ENCODE measurements around the gene PRXL2B.
A peak's percentile ranks its signal among the peaks of the same experiment; 100 is the strongest.

The PRXL2B gene, protein sequence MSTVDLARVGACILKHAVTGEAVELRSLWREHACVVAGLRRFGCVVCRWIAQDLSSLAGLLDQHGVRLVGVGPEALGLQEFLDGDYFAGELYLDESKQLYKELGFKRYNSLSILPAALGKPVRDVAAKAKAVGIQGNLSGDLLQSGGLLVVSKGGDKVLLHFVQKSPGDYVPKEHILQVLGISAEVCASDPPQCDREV

DNA sequence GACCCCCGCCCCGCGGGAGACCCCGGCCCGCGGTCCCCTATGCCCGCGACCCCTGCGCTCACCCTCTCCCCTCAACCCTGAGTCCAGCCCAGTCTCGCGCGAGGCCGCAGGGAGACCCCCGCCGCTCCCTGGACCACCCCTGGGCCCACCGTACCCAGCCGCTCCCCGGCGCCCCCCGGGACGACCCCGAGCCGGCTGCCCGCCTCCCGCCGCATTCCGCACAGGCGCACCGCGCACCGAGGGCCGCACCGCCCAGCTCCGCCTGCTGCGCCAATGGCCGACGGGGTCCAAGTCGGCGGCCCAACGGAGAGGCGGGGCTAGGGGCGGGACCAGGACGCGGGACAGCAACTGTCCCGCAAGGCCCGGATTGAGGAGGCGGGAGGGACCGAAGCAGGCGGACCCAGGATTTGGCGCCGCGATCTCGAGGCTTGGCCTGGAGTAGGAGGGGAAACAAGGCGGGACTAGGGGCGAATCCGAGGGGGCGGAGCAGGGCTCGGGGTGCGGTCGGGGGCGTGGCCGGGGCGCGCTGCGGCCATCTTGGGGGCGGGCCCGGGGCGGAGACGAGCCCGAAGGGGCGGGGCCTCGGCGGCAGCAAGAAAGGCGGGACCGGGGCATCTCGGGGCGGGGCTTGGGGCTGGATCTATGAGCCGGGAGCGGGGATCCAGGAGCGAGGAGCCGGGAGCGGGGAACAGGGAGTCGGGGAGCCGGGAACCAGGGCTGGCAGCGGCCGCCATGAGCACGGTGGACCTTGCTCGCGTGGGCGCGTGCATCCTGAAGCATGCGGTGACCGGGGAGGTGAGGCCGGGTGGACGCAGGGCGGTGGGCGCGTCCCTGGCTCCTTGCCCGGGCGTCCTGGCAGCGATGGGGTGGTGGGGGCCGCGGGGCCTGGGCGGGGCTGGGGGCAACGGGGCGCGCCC, at the start of gene PRXL2B:
PRXL2B (plus strand) TSS at position 624 of the 917 bp plus-strand sequence; CDS start at position 733, 109 bp downstream.
- peaks cover 11% of the 10 kb centered on the region for H3K36me3 Mint-ChIP-seq
- H3K4me3 Mint-ChIP-seq = peak within 1 kb of the TSS; percentile 90
- H3K4me1 Mint-ChIP-seq = peaks cover 49% of the 10 kb centered on the region
- ATAC-seq = peak; percentile 86
- H3K27me3 Mint-ChIP-seq = no peaks in the 10 kb centered on the region
- peak within 1 kb of the TSS; percentile 85 for H3K27ac Mint-ChIP-seq
- peaks cover 3% of the 10 kb centered on the region for H3K9me3 Mint-ChIP-seq

DNA sequence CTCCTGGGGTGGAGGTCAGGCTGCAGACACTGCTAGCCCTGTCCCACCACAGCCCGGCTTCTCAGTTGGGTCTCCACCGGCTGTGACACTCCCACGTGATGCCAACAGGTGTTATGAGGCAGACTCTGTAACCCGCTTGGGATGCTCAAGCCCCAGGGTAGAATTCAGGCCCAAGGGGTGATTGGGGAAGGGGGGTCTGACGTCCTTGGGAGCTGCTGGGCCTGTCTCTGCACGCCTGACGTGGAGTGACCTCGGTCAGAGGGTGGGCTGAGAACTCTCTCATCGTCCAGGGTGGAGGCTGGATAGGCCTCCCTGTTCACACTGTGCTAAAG, 48.8 kb upstream of the PRXL2B start:
- Mint-ChIP-seq H3K4me1 (peaks cover 6% of the 10 kb centered on the region), H3K27ac (no peak overlapping the region), H3K27me3 (peaks cover 29% of the 10 kb centered on the region), H3K36me3 (no peaks in the 10 kb centered on the region), H3K9me3 (no peaks in the 10 kb centered on the region), H3K4me3 (no peak overlapping the region)
- ATAC-seq = no peak

DNA sequence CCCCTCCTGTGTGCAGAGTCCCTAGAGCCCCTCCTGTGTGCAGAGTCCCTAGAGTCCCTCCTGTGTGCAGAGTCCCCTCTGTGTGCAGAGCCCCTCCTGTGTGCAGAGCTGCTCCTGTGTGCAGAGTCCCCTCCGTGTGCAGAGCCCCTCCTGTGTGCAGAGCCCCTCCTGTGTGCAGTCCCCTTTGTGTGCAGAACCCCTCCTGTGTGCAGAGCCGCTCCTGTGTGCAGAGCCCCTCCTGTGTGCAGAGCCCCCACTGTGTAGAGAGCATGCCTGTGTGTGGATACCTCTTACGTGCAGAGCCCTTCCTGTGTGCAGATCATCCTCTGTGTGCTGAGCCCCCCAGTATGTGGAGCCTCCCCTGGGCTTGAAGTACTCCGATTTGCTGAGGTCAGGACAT, 48.2 kb upstream of the PRXL2B start:
- no peaks in the 10 kb centered on the region for H3K9me3 Mint-ChIP-seq
- H3K27ac Mint-ChIP-seq = no peak overlapping the region
- H3K36me3 Mint-ChIP-seq = no peaks in the 10 kb centered on the region
- ATAC-seq = no peak
- peaks cover 6% of the 10 kb centered on the region for H3K4me1 Mint-ChIP-seq
- no peak overlapping the region for H3K4me3 Mint-ChIP-seq
- H3K27me3 Mint-ChIP-seq = peaks cover 33% of the 10 kb centered on the region

DNA sequence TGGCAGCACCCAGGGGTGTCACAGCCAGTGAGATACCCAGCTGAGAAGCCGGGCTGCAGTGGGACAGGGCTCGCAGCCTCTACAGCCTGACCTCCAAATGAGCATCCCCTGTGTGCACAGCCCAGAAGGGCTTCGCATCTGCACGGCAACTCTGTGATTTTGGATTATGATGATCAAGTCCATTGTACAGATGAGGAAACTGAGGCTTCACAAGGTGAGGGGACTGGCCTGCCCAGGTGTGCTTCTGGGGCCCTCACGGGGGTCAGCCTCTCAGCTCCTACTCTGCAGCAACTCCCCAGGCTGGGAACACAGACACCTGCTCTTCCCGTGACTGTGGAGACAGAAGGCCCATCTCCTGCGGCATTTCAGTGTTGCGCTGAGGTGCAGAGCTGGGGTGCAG, 47.7 kb upstream of the PRXL2B start:
- no peaks in the 10 kb centered on the region for H3K9me3 Mint-ChIP-seq
- H3K27me3 Mint-ChIP-seq = peaks cover 33% of the 10 kb centered on the region
- H3K4me3 Mint-ChIP-seq = no peak overlapping the region
- no peaks in the 10 kb centered on the region for H3K36me3 Mint-ChIP-seq
- H3K4me1 Mint-ChIP-seq = peaks cover 6% of the 10 kb centered on the region
- no peak for ATAC-seq
- no peak overlapping the region for H3K27ac Mint-ChIP-seq

DNA sequence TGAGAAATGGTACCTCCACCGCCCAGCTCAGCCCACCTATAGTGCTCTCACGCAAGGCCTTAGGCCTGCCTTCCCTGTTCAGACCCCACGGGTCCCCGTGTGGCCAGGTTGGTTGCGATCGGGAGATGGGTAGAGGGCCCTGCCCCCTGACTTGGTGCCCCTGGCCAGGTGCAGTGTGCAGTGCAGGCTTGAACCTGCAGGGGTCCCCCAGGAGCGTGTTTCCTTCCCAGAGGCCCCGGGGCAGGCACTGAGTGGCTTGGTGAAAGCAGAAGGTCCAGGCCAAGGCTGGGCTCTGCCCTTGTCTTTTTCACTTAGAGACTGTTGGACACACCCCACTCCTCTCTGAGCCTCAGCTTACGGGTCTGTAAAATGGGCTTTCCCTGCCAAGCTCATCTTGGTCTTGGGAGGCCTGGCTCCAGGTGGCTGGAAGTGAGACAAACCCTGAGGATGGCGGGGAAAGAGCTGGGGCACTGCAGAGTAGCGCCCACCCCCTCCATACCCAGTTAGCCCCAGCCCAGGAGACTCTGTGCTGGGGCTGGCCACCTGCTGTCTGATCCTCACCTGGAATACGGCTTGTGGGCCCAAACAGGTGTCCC, 47.2 kb upstream of the PRXL2B start:
- peaks cover 33% of the 10 kb centered on the region for H3K27me3 Mint-ChIP-seq
- H3K4me1 Mint-ChIP-seq = peaks cover 8% of the 10 kb centered on the region
- H3K4me3 Mint-ChIP-seq = no peak overlapping the region
- no peak for ATAC-seq
- H3K9me3 Mint-ChIP-seq = no peaks in the 10 kb centered on the region
- H3K27ac Mint-ChIP-seq = no peak overlapping the region
- H3K36me3 Mint-ChIP-seq = no peaks in the 10 kb centered on the region

DNA sequence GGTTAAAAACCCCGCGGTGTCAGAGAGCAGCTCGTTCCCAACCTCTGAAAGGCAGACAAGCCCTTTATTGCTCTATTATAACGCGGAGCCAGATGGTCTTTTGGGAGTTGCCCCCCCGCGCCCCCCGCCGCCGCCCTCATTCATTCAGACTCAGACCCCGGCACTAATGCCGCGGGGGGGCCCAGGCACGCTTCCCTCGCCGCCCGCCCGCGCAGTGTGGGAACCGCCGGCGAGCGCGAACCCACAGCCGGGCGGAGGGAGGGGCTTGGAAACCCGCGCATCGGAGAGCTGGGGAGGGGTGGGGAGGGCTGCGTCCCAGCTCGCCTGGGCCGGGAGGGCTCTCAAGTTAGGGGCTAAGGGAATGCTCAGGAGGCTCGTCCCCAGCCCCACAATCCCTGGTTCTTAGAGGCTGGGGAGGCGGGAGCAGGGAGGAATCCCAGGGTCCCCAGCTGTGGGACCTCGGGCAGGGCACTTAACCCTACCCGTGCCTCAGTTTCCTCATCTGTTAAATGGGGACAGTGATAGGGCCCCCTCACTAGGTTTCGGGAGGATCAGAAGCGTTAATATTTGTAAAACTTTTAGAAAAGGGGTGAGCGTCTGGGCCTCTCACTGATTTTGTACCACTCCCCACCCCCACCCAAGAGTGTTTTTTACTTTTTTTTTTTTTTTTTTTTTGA, 45.6 kb upstream of the PRXL2B start:
- Mint-ChIP-seq H3K4me1 (peaks cover 24% of the 10 kb centered on the region), H3K9me3 (no peaks in the 10 kb centered on the region), H3K4me3 (no peak overlapping the region), H3K27me3 (peaks cover 32% of the 10 kb centered on the region), H3K36me3 (no peaks in the 10 kb centered on the region), H3K27ac (no peak overlapping the region)
- no peak for ATAC-seq

DNA sequence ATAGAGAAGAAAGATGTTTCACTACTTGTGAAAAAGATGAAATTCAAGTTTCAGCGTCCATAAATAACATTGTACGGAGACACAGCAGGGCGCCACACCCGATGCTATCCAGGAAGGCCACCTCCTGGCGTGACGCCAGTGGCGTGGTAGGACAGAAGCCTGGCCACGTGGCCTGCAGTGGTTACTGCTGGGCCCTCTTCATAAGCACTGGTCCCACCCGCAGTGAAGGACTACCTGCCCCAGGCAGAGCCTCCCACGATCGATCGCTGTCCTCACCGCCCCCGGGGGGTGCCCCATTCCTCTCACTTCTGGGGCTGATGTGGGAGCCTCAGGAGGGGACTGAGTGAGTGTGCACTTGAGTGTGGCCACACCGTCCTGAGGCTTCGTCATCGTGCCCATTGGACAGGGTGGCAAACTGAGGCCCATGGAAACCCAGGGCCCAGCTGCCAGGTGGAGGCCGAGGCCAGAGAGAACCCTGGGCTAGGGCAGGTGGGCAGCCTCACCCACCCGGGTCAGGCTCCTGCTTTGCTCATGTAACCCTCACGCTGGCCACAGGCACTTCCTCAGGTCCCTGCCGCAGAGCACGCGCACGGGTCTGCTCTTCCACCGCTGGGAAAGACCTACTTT, 44.8 kb upstream of the PRXL2B start:
- H3K27ac Mint-ChIP-seq = no peak overlapping the region
- no peaks in the 10 kb centered on the region for H3K9me3 Mint-ChIP-seq
- peaks cover 24% of the 10 kb centered on the region for H3K4me1 Mint-ChIP-seq
- H3K36me3 Mint-ChIP-seq = no peaks in the 10 kb centered on the region
- no peak overlapping the region for H3K4me3 Mint-ChIP-seq
- ATAC-seq = no peak
- H3K27me3 Mint-ChIP-seq = peaks cover 25% of the 10 kb centered on the region

DNA sequence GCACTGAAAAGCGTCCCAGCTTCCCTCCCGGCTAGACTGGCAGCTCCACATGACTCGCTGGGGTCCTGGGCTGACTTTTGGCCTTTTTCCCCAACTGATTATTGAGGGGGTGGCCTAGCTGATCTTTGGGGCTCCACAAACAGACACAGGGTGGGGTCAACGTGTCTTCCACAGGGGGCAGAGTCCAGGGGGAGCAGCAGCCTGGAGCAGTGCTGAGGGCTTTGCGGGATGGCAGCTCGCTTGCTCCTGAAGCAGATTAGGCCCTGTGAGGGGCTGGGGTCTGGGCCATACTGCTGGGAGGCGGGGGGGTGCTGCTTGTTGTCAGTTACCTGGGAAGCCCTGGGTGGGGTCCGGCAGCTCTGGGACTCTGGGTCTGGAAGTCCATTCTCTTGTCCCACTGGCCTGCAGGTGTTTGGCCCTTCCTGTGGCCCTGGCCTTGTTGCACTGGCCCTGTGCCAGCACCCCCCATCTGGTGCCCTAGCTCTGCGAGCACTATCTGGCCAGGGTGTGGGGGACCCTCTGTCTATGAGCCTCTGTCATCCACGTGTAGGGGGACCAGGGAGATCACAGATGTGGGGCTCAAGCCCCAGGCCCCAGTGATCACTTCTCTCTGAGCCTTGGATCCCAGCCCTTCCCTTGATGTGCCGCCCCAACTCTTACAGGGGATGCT, 44.2 kb upstream of the PRXL2B start:
- H3K36me3 Mint-ChIP-seq = no peaks in the 10 kb centered on the region
- peaks cover 24% of the 10 kb centered on the region for H3K4me1 Mint-ChIP-seq

DNA sequence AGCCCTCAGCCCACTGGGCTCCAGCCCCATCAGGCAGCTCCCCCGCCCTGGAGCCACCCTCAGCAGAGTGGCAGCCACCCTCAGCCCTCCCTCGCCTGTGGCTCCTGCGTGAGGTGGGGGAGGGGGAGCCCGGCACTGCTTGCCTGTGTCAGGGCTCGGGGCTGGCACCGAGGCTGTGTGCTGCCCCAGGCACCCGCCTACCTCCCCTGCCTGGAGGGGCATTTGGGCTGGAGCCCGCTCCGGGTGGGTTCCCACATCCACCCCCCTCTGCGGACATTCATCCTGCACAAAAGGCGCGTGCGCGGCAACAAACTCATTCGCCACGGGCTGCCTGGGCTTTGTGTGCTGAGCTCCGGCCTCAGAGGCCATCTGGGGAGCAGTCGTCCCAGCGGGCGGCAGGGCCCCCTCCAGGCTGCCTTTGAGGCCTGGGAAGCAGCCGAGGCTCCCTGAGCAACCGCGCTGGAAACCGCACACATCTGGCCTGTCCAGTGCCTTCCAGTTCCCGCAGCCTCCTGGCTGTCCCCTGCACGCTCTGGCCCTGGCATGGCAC, 43.0 kb upstream of the PRXL2B start:
- H3K36me3 Mint-ChIP-seq = no peaks in the 10 kb centered on the region
- no peak overlapping the region for H3K4me3 Mint-ChIP-seq
- peaks cover 25% of the 10 kb centered on the region for H3K27me3 Mint-ChIP-seq
- no peaks in the 10 kb centered on the region for H3K9me3 Mint-ChIP-seq
- peaks cover 36% of the 10 kb centered on the region for H3K4me1 Mint-ChIP-seq
- no peak overlapping the region for H3K27ac Mint-ChIP-seq
- no peak for ATAC-seq

More for the DNA sequence above, 44.2 kb upstream of the PRXL2B start:
- ATAC-seq = no peak
- Mint-ChIP-seq H3K9me3 (no peaks in the 10 kb centered on the region), H3K27me3 (peaks cover 25% of the 10 kb centered on the region), H3K4me3 (no peak overlapping the region), H3K27ac (no peak overlapping the region)

DNA sequence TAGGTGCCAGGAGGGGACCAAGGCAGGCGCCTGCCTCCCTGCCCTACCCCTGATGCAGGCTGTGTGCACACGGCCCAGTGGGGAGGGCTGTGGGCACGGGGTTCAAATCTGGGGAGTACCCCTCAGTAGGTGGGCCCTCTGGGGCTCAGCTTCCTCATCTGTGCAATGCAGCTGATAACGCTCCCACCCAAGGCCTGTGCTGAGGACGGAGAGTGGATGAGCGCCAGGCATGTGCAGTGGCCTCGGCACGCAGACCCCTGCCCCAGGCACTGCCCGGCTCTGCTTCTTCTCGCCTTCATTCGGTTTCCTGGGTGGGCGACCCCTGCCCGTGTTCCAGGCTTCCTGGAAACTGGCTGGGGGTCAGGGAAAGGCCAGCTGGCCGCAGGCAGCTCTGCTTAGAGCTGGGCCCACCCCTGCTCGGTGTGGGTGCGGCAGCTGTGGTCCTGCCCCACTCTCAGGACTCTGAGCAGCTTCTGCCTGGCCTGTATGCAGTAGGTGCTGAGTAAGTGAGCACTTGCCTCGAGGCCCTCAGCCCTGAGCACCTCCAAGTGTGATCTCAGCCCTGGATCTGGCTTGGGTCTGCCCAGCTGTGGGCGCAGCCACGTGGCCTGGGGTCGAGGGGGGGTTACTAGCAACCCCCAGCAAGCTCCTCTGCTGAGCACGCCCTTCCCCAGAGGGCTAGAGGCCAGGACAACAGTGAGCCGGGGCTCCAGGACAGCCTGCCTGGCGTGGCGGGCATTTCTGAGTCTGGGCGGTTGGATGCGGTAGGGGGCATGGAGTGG, 42.3 kb upstream of the PRXL2B start:
- Mint-ChIP-seq H3K4me3 (no peak overlapping the region), H3K27ac (no peak overlapping the region), H3K27me3 (peaks cover 25% of the 10 kb centered on the region), H3K9me3 (no peaks in the 10 kb centered on the region), H3K36me3 (no peaks in the 10 kb centered on the region), H3K4me1 (peaks cover 43% of the 10 kb centered on the region)
- no peak for ATAC-seq

DNA sequence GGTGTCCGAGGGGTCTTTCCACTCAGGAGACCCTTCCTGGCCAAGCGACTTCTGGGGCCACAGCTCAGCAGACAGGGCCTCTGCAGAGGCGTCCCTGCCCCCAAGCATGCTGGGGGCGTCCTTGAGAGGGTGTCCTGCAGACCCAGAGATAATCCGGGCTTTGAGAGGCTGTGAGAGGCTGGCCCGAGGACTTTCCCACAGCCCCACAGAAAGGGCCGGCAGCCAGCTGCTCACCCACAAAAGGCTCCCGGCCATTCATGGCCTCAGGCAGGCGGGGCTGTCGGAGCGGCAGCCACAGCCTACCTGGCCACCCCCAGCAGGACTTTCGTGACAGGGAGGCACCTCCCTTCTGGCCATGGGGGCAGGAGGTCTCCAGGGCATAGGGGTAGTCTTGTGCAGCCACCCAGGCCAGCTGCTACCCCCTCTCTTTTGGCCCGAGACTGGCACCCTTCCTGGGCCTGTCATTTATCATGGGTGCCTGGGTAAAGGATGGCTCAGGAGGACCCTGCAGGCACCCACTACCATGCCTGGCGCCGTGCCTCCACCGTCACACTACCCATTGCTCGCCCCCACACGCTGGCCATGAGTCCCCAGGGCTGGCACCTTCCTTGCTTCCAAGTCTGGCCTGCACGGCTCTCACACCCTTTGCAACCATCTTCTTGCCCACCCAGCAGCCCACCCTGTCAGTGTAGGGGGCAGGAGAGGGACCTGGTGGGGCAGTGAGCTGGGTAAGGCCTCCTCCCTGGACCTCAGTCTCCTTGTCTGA, 41.5 kb upstream of the PRXL2B start:
- peaks cover 50% of the 10 kb centered on the region for H3K4me1 Mint-ChIP-seq
- H3K27ac Mint-ChIP-seq = no peak overlapping the region
- no peak for ATAC-seq
- H3K9me3 Mint-ChIP-seq = no peaks in the 10 kb centered on the region
- no peaks in the 10 kb centered on the region for H3K36me3 Mint-ChIP-seq
- H3K27me3 Mint-ChIP-seq = peaks cover 25% of the 10 kb centered on the region
- peak overlapping the region; percentile 76 for H3K4me3 Mint-ChIP-seq

DNA sequence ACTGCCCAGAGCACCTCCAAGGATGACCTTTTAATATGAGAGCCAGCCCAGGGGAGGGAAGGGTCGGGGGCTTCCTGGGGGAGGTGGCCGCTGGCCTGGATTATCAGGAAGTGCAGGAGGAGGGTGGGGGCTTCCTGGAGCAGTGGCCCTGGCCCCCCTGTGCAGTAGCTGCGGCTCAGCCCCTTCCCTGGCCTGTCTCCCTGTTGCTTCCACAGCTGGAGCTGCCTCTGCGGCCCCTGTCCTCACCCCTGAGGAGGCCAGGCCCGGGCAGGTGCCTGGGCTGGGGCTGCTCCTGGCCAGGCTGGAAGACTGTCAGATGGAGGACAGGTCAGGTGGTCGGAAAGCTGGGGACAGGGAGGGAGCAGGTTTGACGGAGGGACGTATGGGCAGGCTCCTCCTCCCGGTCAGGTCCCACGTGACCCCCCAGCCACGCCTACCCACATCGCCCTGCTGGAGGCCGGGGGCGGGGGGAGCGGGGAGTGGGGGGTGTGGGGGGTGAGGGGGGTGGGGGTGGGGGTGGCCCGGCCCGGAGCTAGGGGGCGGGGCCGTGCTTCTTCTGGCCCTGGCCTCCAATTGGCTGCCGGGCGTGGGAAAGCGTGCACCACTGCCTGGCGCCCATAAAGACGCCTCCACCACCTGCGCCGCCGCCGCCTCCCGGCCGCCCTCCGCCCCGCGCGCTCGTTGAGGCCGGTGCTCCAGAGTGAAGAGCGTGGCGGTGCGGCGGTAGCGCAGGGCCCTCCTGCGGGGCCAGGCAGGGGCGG, 40.6 kb upstream of the PRXL2B start:
- peak overlapping the region; percentile 96 for H3K27ac Mint-ChIP-seq
- no peaks in the 10 kb centered on the region for H3K9me3 Mint-ChIP-seq
- peak; percentile 67 for ATAC-seq
- no peaks in the 10 kb centered on the region for H3K36me3 Mint-ChIP-seq
- peaks cover 58% of the 10 kb centered on the region for H3K4me1 Mint-ChIP-seq
- H3K4me3 Mint-ChIP-seq = peak overlapping the region; percentile 84
- H3K27me3 Mint-ChIP-seq = peaks cover 23% of the 10 kb centered on the region
